Central memory CD8-positive, alpha-beta T cell (primary cell): ENCODE results near the gene FNBP1L.

ENCODE experiments used
- ATAC-seq: fragments of 150-1000 bp; cut with Tn5 transposase; replicated peaks from 2 replicates; pipeline ENCODE4 v1.10.0; 2022; ENCODE audit warnings: mild to moderate bottlenecking, moderate FRiP score, moderate number of reproducible peaks; ENCODE audit not compliant: poor library complexity, severe bottlenecking; ENCODE audit errors: extremely low read depth
- DNase-seq, 2 donors: peaks; one replicate each; pipeline ENCODE4 v3.0.0; 2021; ENCODE audit warnings: low spot score in 2 of 2
- H3K27ac Mint-ChIP-seq: one replicate; pipeline ENCODE4 v1.8.0; 2022; ENCODE audit warnings: low read depth, mild to moderate bottlenecking, moderate library complexity, mixed read lengths
- H3K27me3 Mint-ChIP-seq: one replicate; pipeline ENCODE4 v1.8.0; 2022; ENCODE audit warnings: mixed read lengths
- H3K36me3 Mint-ChIP-seq: one replicate; pipeline ENCODE4 v1.8.0; 2022; ENCODE audit warnings: mild to moderate bottlenecking, moderate library complexity, mixed read lengths; ENCODE audit not compliant: insufficient read depth
- H3K4me1 Mint-ChIP-seq: one replicate; pipeline ENCODE4 v1.8.0; 2022; ENCODE audit warnings: mixed read lengths
- H3K4me3 Mint-ChIP-seq: one replicate; pipeline ENCODE4 v1.8.0; 2022; ENCODE audit warnings: mild to moderate bottlenecking, moderate library complexity, mixed read lengths
- H3K9me3 Mint-ChIP-seq: one replicate; pipeline ENCODE4 v1.8.0; 2022; ENCODE audit warnings: mixed read lengths

The FNBP1L gene

GRCh38 chr1:93595266-93595665 is 147.3 kb downstream of the FNBP1L start:
- H3K27me3 Mint-ChIP-seq: peaks cover 37% of the 10 kb centered on the region
- H3K4me1 Mint-ChIP-seq: peaks cover 5% of the 10 kb centered on the region
- H3K4me3 Mint-ChIP-seq: no peak overlapping the region
- no peaks in the 10 kb centered on the region for H3K9me3 Mint-ChIP-seq
- DNase-seq (no peak), ATAC-seq (no peak)
- no peak overlapping the region for H3K27ac Mint-ChIP-seq
- H3K36me3 Mint-ChIP-seq: no peaks in the 10 kb centered on the region

- peaks cover 5% of the 10 kb centered on the region for H3K4me1 Mint-ChIP-seq
- no peak for ATAC-seq
- no peaks in the 10 kb centered on the region for H3K36me3 Mint-ChIP-seq
- no peak for DNase-seq
- H3K9me3 Mint-ChIP-seq: no peaks in the 10 kb centered on the region
- peaks cover 37% of the 10 kb centered on the region for H3K27me3 Mint-ChIP-seq
- H3K4me3 Mint-ChIP-seq: no peak overlapping the region
- no peak overlapping the region for H3K27ac Mint-ChIP-seq
Measured at GRCh38 chr1:93595743-93596142, 147.8 kb downstream of the FNBP1L start.

DNA sequence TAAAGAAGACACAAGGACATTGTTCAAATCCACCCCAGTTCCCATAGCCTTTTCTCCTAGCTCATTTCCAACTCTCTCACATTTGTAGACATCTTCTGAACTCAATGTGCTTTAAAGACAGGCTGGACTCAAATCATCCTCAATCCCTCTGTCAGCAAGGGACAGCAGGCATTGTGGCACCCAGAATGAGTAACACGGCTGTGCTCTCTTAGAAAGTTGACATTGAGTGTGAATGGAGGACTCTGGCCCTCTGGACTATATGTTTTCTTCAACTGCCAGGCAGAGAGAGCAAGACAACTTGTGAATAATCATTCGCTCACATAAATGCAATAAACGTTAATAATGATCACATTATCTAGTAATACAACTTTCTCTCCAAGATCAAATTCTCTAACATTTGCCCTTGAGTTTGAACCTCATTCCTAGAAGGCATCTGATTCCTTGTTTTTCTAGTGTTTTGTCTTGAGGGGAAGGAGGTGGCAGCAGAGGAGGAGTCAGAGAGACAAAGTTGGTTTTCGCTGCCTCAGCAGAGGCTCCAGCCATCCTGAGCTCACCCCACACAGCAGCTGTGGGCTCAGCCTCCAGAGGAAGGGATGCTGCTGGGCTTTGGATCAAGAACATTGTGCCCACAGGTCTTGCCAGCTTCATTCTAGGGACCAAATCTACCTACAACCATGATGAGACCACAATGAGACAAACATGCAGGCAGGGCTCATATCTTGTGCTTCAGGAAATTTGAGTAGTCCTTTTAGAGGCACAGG is 148.6 kb downstream of the FNBP1L start:
- H3K27me3 Mint-ChIP-seq: peaks cover 37% of the 10 kb centered on the region
- H3K4me3 Mint-ChIP-seq: no peak overlapping the region
- H3K9me3 Mint-ChIP-seq: no peaks in the 10 kb centered on the region
- H3K27ac Mint-ChIP-seq: no peak overlapping the region
- DNase-seq (no peak), ATAC-seq (no peak)
- H3K36me3 Mint-ChIP-seq: no peaks in the 10 kb centered on the region
- H3K4me1 Mint-ChIP-seq: peaks cover 5% of the 10 kb centered on the region

DNA sequence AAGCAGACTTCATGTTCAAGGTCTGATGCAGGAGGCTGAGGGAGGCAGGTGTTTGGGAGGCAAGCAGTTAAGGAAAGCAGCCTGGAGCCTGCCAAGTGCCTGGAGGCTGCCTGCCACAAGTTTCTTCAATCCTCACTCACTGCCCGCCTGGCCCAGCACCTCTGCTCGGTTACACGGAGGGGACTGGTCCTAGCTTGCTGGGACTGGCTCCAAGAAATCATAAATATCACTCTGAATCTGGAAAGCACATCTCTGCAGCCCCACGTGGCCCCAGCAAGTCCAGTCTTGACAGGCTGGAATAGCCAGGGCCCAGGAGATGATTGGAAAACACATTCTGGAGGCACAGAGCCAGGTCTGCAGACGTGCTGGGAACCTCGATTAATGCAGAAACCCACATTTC is 149.8 kb downstream of the FNBP1L start:
- no peaks in the 10 kb centered on the region for H3K4me1 Mint-ChIP-seq
- H3K36me3 Mint-ChIP-seq: no peaks in the 10 kb centered on the region
- H3K9me3 Mint-ChIP-seq: no peaks in the 10 kb centered on the region
- ATAC-seq (no peak), DNase-seq (no peak)
- peaks cover 37% of the 10 kb centered on the region for H3K27me3 Mint-ChIP-seq
- H3K4me3 Mint-ChIP-seq: no peak overlapping the region
- no peak overlapping the region for H3K27ac Mint-ChIP-seq

DNA sequence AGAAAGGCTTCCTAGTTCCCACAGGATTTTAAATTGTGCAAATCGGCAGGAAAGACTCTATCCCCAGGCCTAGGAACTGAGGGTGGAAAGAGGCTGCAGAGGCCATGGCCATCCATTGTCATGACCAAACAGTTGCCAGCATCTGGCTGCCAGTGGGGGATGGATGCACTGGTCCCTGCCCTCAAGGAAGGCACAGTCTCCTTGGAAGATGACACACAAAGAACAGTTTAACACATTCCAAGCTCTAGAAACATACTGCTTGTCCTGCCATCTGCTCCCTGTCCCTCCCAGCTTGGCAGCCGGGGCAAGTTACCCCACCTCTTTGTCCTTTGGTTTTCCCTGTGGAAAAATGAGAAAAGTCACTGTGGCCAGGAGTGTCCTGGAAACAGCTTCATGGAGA is 150.5 kb downstream of the FNBP1L start:
- Mint-ChIP-seq H3K4me1 (no peaks in the 10 kb centered on the region), H3K27ac (no peak overlapping the region), H3K9me3 (no peaks in the 10 kb centered on the region), H3K36me3 (no peaks in the 10 kb centered on the region), H3K4me3 (no peak overlapping the region), H3K27me3 (peaks cover 37% of the 10 kb centered on the region)
- ATAC-seq (no peak), DNase-seq (no peak)

DNA sequence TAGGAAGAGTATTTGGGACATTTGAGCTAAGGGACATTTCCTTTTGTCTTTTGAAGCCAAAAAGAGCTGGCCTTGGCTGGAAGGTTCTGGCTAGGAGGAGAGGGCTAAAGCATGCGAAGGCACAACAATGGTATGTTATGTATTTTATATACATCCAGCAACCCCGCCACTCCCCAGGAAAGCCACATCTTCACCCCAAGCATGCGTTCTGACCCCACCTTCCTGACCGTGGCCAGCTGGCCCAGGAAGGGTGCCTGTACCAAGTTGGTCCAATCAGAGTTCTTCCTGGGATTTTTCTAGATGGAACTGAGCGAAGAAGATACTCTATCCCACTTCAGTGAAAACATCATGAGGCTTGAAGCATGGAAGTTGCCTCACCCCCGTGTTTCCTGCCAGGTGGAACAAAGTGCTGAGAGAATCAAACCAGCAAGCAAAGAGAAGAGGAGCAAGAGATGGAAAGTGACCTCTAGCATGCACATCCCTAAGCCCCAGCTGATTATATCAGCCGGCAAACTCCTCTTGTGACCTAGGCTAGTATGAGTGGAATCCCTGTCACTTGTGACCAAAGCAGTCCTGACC is 151.0 kb downstream of the FNBP1L start:
- no peaks in the 10 kb centered on the region for H3K9me3 Mint-ChIP-seq

DNA sequence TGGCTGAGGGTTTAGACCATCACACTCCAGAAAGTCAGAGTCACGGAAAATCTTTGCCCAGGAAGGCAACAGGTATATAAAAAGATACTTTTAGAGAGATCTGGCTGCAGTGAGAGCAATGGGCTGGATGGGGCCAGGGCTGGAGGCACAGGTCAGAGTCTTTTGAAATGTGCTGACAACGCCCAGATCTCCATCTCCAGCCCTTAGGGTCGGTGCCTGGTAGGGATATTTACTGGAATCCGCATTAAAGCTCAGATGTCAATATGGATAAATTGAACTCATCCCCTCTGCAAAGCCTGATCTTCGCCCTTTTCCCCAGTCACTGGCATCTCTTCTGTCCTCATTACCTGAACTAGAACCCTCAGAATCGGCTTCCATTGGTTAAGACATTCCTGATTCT is 151.6 kb downstream of the FNBP1L start:
- ATAC-seq (no peak), DNase-seq (no peak)
- Mint-ChIP-seq H3K4me1 (no peaks in the 10 kb centered on the region), H3K27me3 (peaks cover 32% of the 10 kb centered on the region), H3K27ac (no peak overlapping the region), H3K4me3 (no peak overlapping the region), H3K36me3 (no peaks in the 10 kb centered on the region), H3K9me3 (no peaks in the 10 kb centered on the region)

More for the DNA sequence above, 151.0 kb downstream of the FNBP1L start:
- no peak for DNase-seq
- ATAC-seq: no peak
- Mint-ChIP-seq H3K27me3 (peaks cover 36% of the 10 kb centered on the region), H3K4me1 (no peaks in the 10 kb centered on the region), H3K36me3 (no peaks in the 10 kb centered on the region), H3K27ac (no peak overlapping the region), H3K4me3 (no peak overlapping the region)

DNA sequence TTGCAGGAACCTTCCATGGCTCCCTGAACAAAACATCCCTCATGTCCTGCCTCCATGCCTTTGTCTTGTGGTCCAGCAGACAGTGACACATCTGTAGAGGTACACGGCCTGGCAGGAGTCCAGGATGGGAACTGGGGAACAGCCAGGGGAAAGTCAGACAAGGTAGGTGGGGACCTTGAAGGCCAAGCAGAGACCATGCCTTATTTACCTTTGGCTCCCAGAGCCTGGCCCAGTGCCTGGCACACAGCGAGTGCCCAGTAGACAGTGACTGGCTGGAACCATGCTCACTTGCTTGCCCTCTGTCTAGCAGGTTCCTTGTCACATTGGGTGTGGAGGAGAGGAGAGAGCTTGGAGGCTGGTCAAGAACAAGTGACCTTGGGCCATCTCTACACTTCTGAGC is 152.7 kb downstream of the FNBP1L start:
- H3K36me3 Mint-ChIP-seq: no peaks in the 10 kb centered on the region
- H3K27me3 Mint-ChIP-seq: peaks cover 32% of the 10 kb centered on the region
- no peak overlapping the region for H3K4me3 Mint-ChIP-seq
- H3K9me3 Mint-ChIP-seq: no peaks in the 10 kb centered on the region
- no peak overlapping the region for H3K27ac Mint-ChIP-seq
- no peaks in the 10 kb centered on the region for H3K4me1 Mint-ChIP-seq
- no peak for DNase-seq
- no peak for ATAC-seq

GRCh38 chr1:93601686-93602085 is 153.8 kb downstream of the FNBP1L start:
- Mint-ChIP-seq H3K27ac (no peak overlapping the region), H3K9me3 (no peaks in the 10 kb centered on the region), H3K4me1 (no peaks in the 10 kb centered on the region), H3K36me3 (no peaks in the 10 kb centered on the region), H3K4me3 (no peak overlapping the region), H3K27me3 (peaks cover 32% of the 10 kb centered on the region)
- no peak for DNase-seq
- ATAC-seq: no peak

- no peak for DNase-seq
- peaks cover 32% of the 10 kb centered on the region for H3K27me3 Mint-ChIP-seq
- H3K36me3 Mint-ChIP-seq: no peaks in the 10 kb centered on the region
- H3K9me3 Mint-ChIP-seq: no peaks in the 10 kb centered on the region
- H3K4me3 Mint-ChIP-seq: no peak overlapping the region
- no peaks in the 10 kb centered on the region for H3K4me1 Mint-ChIP-seq
- no peak overlapping the region for H3K27ac Mint-ChIP-seq
- no peak for ATAC-seq
Measured at GRCh38 chr1:93602101-93602500, 154.2 kb downstream of the FNBP1L start.

DNA sequence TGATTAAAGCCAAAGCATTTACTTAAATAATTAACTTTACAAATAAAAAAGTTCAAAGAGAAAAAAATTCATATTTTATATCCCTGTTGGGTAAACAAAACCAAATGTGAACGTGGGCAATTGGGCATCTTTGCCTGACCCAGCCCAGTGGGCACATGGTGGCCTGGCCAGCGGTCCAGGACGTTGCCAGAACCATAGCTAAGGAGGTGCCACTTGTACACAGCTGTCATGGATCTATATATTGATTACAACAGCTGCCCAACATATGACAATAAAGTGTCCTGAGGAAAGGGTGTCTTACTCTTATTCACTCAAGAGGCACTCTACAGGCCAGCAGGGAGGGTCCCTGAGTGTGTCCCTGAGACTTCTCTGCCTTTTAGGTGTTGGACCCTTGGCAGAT is 155.2 kb downstream of the FNBP1L start:
- DNase-seq (no peak), ATAC-seq (no peak)
- Mint-ChIP-seq H3K27ac (no peak overlapping the region), H3K4me3 (no peak overlapping the region), H3K4me1 (no peaks in the 10 kb centered on the region), H3K36me3 (no peaks in the 10 kb centered on the region), H3K9me3 (no peaks in the 10 kb centered on the region), H3K27me3 (peaks cover 23% of the 10 kb centered on the region)

DNA sequence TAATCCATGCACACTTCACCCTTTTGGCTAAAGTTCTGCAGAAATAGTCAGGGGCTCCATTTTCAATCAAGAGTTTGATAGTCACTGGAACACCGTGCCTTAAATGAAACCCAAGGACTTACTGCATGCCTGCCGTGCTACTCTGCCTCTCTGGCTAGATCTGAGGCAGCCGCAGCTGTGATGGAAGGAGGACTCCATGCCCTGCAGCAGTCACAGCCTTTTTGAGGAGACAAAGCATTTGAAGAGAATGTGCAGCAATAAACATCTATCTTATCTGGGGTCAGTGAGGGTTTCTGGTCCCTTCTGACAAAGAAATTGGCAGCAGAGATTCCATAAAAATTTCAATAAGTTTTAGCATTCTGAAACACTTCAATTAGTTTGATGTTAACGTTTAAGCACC is 155.7 kb downstream of the FNBP1L start:
- no peak overlapping the region for H3K4me3 Mint-ChIP-seq
- DNase-seq (no peak), ATAC-seq (no peak)
- H3K27me3 Mint-ChIP-seq: peaks cover 18% of the 10 kb centered on the region
- H3K9me3 Mint-ChIP-seq: no peaks in the 10 kb centered on the region
- H3K36me3 Mint-ChIP-seq: no peaks in the 10 kb centered on the region
- no peak overlapping the region for H3K27ac Mint-ChIP-seq
- H3K4me1 Mint-ChIP-seq: no peaks in the 10 kb centered on the region
